NOMO-1 treated with DMSO at 0.1 percent for 48 hours (cell line): Measurements from ENCODE around the gene AGL.
"Not testable (repeated sequence)": the region's sequence is repeated elsewhere in the genome, so short reads cannot be mapped to it uniquely, and the experiment has no call there.

Source experiments
- DNase-seq: peaks from one replicate; lab custom pipeline; 2025; ENCODE audit not compliant: unreplicated experiment; lab: John Stamatoyannopoulos, UW

The AGL gene

GRCh38 chr1:99849744-99850458 is at the start of gene AGL:
Gene AGL (plus strand): TSS chr1:99850361. CDS start chr1:99851043, 682 bp downstream.
- peak; percentile 73 for DNase-seq

GRCh38 chr1:99801584-99801983 is 48.6 kb upstream of the AGL start:
- no peak for DNase-seq

GRCh38 chr1:99806882-99807281 is 43.3 kb upstream of the AGL start:
- no peak for DNase-seq

- DNase-seq: peak; percentile 73
These were observed 41.6 kb upstream of the AGL start for GRCh38 chr1:99808391-99809115.

- DNase-seq: no peak
These were observed 39.1 kb upstream of the AGL start for GRCh38 chr1:99811075-99811474.

- no peak for DNase-seq
These were observed 38.4 kb upstream of the AGL start for GRCh38 chr1:99811747-99812146.

GRCh38 chr1:99814373-99814900 is 35.7 kb upstream of the AGL start:
- no peak for DNase-seq

GRCh38 chr1:99816656-99817055 is 33.5 kb upstream of the AGL start:
- no peak for DNase-seq

GRCh38 chr1:99818063-99818699 is 32.0 kb upstream of the AGL start:
- DNase-seq: no peak

- DNase-seq: no peak
These were observed 29.6 kb upstream of the AGL start for GRCh38 chr1:99820546-99820945.

- DNase-seq: no peak
These were observed 25.1 kb upstream of the AGL start for GRCh38 chr1:99825098-99825497.

GRCh38 chr1:99825702-99826101 is 24.5 kb upstream of the AGL start:
- no peak for DNase-seq

- DNase-seq: no peak
These were observed 22.2 kb upstream of the AGL start for GRCh38 chr1:99827970-99828369.

GRCh38 chr1:99829269-99829668 is 20.9 kb upstream of the AGL start:
- no peak for DNase-seq

- DNase-seq: not testable (repeated sequence)
These were observed 16.2 kb upstream of the AGL start for GRCh38 chr1:99833911-99834310.

- DNase-seq: not testable (repeated sequence)
These were observed 13.7 kb upstream of the AGL start for GRCh38 chr1:99836171-99837103.

- not testable (repeated sequence) for DNase-seq
These were observed 9.8 kb upstream of the AGL start for GRCh38 chr1:99840353-99840752.

- DNase-seq: no peak
These were observed 6.4 kb upstream of the AGL start for GRCh38 chr1:99843760-99844159.

- not testable (repeated sequence) for DNase-seq
These were observed 5.0 kb upstream of the AGL start for GRCh38 chr1:99845201-99845600.

GRCh38 chr1:99849413-99849743 is 783 bp upstream of the AGL start:
- DNase-seq: no peak
